ENCODE data around the gene SAMSN1. TPM values are rescaled to one million over a fixed set of nuclear protein-coding genes. Genes with fewer than 3 reads are reported as not detected.
A peak's percentile ranks its signal among the peaks of the same experiment; 100 is the strongest.

Gene SAMSN1
- total RNA-seq, 4 donors from 2014 or later, result 1.1 to 6.1 (median 3.9) TPM

- no peak for DNase-seq
- H3K36me3 ChIP-seq, result no peaks in the 10 kb centered on the region
- WGBS, 2 donors, result 65 to 66% methylated on average over 2 of the region's 2 CpGs
- no peaks in the 10 kb centered on the region for H3K27me3 ChIP-seq
- H3K9me3 ChIP-seq, result no peaks in the 10 kb centered on the region
- peaks cover 0 to 7% (median 0%) of the 10 kb centered on the region in 3 donors for H3K4me1 ChIP-seq
- H3K4me3 ChIP-seq, result no peak overlapping the region
- intact Hi-C loops (cut with DNase I), result no loop called here
- no peak overlapping the region for H3K27ac ChIP-seq
- TF ChIP-seq POLR2A (IDR thresholded peaks at IDR 0.05), result no peak
- no peak for TF ChIP-seq CTCF (IDR thresholded peaks at IDR 0.05)
Observed at GRCh38 chr21:14530592-14530991, 15.5 kb downstream of the SAMSN1 start.

DNA sequence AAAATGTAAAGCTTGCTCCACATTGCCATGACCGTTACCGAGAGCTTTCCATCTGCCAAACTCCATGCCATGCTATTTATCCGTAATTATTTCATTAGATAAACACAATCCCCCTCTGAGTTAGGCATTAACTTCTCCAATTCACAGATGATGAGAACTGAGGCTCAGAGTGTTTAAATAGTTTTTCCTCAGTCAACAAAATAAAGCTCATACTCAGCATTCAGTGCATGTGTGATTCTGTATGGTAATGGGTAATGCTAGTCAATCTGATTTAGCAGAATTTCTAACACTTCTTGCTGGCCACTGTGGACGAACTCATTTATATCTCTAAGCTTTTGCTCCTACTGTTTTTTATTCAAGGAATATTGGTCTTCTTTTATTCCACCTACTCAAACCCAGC lies 17.3 kb downstream of the SAMSN1 start:
- peak overlapping the region in 1 of 4 donors; percentile 59 for H3K27ac ChIP-seq
- H3K4me3 ChIP-seq, result no peak overlapping the region
- no peaks in the 10 kb centered on the region for H3K9me3 ChIP-seq
- no peak for TF ChIP-seq CTCF (IDR thresholded peaks at IDR 0.05)
- TF ChIP-seq POLR2A (IDR thresholded peaks at IDR 0.05), result no peak
- H3K36me3 ChIP-seq, result no peaks in the 10 kb centered on the region
- DNase-seq, result no peak
- intact Hi-C loops (cut with DNase I), result no loop called here
- no peaks in the 10 kb centered on the region for H3K27me3 ChIP-seq
- H3K4me1 ChIP-seq, result peaks cover 0 to 4% (median 0%) of the 10 kb centered on the region in 3 donors
- whole genome bisulfite sequencing, 2 donors, result 75 to 81% methylated on average over 4 of the region's 4 CpGs

DNA sequence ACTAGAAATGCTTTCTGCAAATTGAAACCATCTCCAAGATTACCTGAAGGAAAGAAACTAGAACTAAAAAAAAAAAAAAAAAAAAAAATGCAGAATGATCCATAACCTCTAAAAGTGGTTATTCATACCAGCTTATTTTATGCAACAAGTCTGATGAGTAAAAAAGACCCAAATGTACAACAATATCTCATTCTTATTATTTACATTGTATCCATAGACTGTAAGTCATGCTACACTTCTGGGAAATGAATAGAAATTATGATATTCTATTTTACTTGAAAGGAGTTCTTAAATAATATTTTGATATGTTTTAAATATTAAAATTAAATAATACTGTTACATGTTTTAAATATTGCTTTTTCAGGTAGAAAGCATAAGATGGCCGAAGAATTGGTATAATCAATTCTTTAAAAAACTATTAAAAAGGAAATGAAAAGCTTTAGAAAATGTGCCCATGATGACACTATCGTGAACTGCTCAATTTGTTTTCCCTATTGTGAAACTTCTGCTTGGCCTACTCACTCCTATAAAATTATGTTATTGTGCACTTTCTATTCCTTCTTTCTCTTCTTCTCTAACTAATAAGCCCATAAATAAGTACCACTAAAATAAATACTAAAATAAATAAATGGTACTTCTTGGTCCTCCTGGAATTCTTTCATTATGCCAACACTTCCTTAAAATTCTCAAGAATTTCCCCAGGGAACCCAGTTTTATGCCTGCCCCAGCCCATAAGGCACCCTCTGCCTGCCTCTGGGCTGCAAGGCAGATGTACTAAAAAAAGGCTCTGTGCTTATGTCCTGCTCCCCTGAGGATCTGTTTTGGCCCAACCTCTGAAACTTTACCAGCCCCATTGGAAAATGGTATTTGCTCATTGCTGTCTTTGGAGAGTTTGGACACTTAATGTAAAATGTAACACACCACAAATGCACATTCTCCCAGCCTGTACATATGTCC lies 18.1 kb downstream of the SAMSN1 start:
- DNase-seq, result no peak
- Histone ChIP-seq H3K27me3 (no peaks in the 10 kb centered on the region), H3K4me3 (no peak overlapping the region), H3K27ac (peak overlapping the region in 1 of 4 donors; percentile 69), H3K4me1 (no peaks in the 10 kb centered on the region), H3K9me3 (no peaks in the 10 kb centered on the region), H3K36me3 (no peaks in the 10 kb centered on the region)
- TF ChIP-seq POLR2A (IDR thresholded peaks at IDR 0.05), result no peak
- TF ChIP-seq CTCF (IDR thresholded peaks at IDR 0.05), result no peak
- WGBS, 2 donors, result 49 to 59% methylated on average over 2 of the region's 2 CpGs
- intact Hi-C loops (cut with DNase I), result no loop called here

DNA sequence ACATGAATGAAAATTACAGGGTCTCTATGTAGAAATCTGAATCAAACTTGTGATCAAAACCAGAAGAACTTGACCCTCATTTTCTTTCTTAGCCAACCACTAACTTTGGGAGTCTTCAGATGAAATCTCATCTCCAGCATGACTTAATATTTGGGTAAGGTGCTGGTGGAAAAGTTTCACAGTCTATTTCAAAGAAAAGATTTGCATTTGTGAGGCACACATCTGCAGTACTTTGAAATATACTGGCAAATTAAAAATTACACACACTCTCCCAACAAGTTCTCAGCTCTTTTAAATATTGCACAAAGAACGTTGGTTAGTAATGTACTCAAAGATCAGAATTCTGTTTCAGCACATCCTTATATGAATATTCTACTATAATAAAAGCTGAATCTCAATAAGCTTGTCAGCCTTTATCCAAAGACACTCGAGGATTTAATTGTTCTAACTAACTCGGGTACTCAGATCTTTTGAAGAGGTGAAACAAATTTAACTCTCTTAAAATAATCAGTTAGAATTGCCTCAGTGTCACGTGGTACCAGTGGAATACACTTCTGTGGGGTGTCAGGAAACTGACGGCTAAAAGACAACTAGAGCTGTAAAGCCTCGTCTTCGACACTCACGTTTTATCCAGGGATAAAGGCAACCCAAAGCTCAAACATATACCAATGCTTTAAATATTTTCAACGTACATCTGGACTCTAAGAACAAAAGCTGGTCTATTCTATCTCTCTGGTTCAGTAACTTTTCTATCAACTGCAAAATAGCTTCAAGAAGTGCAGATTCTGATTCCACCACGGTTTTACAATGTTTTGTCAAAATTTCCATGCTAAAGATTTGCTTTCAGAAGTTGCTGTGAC lies 19.0 kb downstream of the SAMSN1 start:
- peak overlapping the region in 1 of 4 donors; percentile 7 for H3K4me3 ChIP-seq
- TF ChIP-seq POLR2A (IDR thresholded peaks at IDR 0.05) (no peak), CTCF (IDR thresholded peaks at IDR 0.05) (no peak)
- no peaks in the 10 kb centered on the region for H3K9me3 ChIP-seq
- no peaks in the 10 kb centered on the region for H3K27me3 ChIP-seq
- H3K27ac ChIP-seq, result peak overlapping the region in 2 of 4 donors; percentile 10 to 69
- DNase-seq, result no peak
- no peaks in the 10 kb centered on the region for H3K36me3 ChIP-seq
- no peaks in the 10 kb centered on the region for H3K4me1 ChIP-seq
- WGBS, 2 donors, result 41 to 43% methylated on average over 10 of the region's 10 CpGs
- intact Hi-C loops (cut with DNase I), result no loop called here

DNA sequence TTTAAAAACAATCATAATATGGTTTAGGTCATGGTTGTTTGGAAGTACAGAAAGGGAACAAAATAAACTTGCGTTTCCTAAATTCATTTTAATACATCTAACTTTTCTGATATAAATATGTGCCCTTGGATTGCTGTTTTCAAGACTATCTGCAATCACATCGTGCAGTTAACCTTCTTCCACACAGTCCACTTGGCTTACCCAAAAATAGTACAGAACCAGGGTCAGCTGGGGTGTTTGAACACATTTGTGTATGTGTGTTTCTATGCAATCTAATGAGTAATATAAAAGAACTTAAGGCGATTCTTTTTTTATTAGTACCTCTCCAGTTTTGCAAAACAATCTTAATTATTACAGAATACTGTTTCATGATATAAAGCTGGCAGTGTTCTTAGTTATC lies 19.9 kb downstream of the SAMSN1 start:
- intact Hi-C loops (cut with DNase I), result no loop called here
- TF ChIP-seq CTCF (IDR thresholded peaks at IDR 0.05), result no peak
- no peak for TF ChIP-seq POLR2A (IDR thresholded peaks at IDR 0.05)
- Histone ChIP-seq H3K36me3 (no peaks in the 10 kb centered on the region), H3K27me3 (no peaks in the 10 kb centered on the region), H3K27ac (no peak overlapping the region), H3K4me1 (no peaks in the 10 kb centered on the region), H3K9me3 (no peaks in the 10 kb centered on the region), H3K4me3 (no peak overlapping the region)
- 11 to 42% methylated on average over 3 of the region's 3 CpGs for WGBS, 2 donors
- no peak for DNase-seq

All from esophagus squamous epithelium (tissue), 5 donors.